Femur (tissue), 1 donor: ENCODE results near the gene RDH13.
"Not testable (repeated sequence)": the region's sequence is repeated elsewhere in the genome, so short reads cannot be mapped to it uniquely, and the experiment has no call there.

Experiments used
- DNase-seq: peaks from one replicate; pipeline ENCODE4 v3.0.0-alpha.2; 2017

The RDH13 gene

GRCh38 chr19:55044286-55044685, 18.7 kb downstream of the RDH13 start:
- DNase-seq = no peak

- no peak for DNase-seq
Measured at GRCh38 chr19:55042688-55043087, 20.3 kb downstream of the RDH13 start.

GRCh38 chr19:55042344-55042678, 20.6 kb downstream of the RDH13 start:
- DNase-seq = no peak

GRCh38 chr19:55041627-55042343, 21.2 kb downstream of the RDH13 start:
- DNase-seq = no peak

DNA sequence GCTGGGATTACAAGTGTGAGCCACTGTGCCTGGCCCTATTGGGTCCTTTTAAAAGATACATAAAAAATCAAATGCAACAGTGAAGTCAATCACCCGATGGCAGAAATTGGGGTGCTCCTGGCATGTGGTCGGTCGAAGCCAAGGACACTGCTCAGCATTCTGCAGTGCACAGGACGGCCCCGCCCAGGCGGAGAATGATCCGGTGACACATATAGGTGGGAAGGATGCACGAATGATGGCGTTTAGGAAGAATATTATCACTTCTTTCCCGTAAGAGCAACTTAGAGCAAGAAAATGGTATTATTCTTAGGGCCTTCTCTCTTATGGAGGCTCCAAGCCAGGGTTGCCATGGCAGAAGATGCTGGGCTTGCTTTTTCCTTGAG, 21.7 kb downstream of the RDH13 start:
- DNase-seq = no peak

GRCh38 chr19:55040654-55041053, 22.3 kb downstream of the RDH13 start:
- DNase-seq = not testable (repeated sequence)

- DNase-seq = not testable (repeated sequence)
Measured at GRCh38 chr19:55037603-55038002, 25.3 kb downstream of the RDH13 start.

GRCh38 chr19:55036058-55036457, 26.9 kb downstream of the RDH13 start:
- no peak for DNase-seq

GRCh38 chr19:55034751-55035150, 28.2 kb downstream of the RDH13 start:
- no peak for DNase-seq

DNA sequence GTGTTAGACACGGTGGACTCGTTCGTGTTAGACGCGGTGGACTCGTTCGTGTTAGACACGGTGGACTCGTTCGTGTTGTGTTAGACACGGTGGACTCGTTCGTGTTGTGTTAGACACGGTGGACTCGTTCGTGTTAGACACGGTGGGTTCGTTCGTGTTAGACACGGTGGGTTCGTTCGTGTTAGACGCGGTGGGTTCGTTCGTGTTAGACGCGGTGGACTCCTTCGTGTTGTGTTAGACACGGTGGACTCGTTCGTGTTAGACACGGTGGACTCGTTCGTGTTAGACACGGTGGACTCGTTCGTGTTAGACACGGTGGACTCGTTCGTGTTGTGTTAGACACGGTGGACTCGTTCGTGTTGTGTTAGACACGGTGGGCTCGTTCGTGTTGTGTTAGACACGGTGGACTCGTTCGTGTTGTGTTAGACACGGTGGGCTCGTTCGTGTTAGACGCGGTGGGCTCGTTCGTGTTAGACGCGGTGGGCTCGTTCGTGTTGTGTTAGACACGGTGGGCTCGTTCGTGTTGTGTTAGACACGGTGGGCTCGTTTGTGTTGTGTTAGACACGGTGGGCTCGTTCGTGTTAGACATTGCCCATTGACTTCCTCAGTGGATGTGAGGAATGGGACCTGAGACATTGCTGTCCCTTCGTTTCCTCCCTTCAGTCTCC, 29.8 kb downstream of the RDH13 start:
- DNase-seq = not testable (repeated sequence)

- no peak for DNase-seq
Measured at GRCh38 chr19:55032170-55032800, 30.7 kb downstream of the RDH13 start.

- no peak for DNase-seq
Measured at GRCh38 chr19:55031178-55031577, 31.8 kb downstream of the RDH13 start.

DNA sequence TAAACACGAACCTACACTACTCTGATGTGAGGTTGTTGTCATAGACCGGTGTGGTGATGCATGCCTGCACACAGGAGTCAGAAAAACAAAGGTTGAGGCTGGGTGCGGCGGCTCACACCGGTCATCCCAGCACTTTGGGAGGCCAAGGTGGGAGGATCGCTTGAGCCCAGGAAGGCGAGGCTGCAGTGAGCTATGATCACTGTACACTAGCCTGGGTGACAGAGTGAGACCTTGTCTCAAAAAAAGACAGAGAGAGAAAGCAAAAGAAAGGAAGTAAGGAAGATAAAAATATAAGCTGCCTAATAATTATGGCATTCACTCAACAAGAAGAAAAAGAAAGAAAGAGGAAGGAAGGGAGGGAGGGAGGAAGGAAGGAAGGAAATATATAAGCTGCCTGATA, 34.2 kb downstream of the RDH13 start:
- DNase-seq = no peak

DNA sequence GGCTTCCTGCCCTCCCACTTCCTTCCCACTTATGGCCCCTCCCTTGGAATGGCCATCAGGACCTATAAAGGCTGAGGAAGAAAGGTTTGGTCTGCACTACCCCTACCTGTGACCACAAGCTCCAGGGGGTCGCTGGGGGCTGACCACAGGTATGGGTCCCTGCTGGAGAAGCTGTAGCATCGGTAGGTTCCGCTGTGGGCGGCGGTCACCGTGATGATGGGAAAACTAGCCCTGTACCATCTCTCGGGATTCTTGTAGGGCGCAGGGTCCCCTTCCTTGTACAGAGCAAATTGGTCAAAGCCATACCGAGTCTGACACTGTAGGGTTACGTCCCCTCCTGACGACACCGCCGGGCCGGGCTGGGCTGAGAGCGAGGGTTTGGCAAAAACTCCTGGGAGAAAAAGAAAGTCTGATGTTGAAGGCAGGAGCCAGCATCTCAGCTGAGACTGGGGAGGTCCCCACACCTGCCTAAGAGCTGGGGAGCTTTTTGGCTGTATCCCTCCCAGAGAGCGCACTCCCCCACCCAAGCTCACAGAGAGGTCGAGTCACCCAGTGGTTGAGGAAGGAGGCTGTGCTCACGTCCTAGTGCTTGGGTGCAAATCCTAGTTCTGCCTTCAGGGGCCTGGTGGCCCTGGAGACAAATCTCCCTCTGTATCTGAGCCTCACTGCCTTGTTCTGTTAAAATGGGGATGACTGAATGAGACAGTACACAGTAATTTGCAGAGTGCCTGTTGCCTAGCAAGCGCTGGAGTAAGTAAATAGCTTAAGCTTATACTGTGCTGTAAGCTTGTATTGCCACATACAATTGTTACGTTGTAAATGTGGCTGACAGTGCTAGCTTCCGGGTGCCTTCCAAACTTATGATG, 35.2 kb downstream of the RDH13 start:
- DNase-seq = no peak

DNA sequence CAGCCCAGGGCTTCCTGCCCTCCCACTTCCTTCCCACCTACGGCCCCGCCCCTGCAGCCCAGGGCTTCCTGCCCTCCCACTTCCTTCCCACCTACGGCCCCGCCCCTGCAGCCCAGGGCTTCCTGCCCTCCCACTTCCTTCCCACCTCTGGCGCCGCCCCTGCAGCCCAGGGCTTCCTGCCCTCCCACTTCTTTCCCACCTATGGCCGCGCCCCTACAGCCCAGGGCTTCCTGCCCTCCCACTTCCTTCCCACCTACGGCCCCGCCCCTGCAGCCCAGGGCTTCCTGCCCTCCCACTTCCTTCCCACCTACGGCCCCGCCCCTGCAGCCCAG, 35.8 kb downstream of the RDH13 start:
- not testable (repeated sequence) for DNase-seq

DNA sequence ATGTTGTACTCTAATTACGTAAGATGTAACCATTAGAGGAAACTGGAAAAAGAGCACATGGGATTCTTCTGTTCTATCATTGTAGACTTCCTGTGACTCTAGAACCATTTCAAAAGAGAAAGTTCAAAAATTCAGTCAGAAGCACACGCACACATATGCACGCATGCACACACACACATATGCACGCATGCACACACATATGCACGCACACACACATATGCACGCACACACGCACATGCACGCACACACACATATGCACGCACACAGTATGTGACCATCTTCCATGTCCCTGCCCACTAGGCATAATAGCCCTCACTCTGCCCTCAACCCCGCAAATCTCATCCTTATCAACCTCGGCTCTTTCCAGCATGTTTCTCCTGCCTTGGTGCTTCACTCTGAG, 38.8 kb downstream of the RDH13 start:
- no peak for DNase-seq

- not testable (repeated sequence) for DNase-seq
Measured at GRCh38 chr19:55020351-55020750, 42.6 kb downstream of the RDH13 start.

- DNase-seq = no peak
Measured at GRCh38 chr19:55018633-55019032, 44.3 kb downstream of the RDH13 start.

GRCh38 chr19:55018216-55018615, 44.7 kb downstream of the RDH13 start:
- no peak for DNase-seq

GRCh38 chr19:55016017-55016416, 46.9 kb downstream of the RDH13 start:
- DNase-seq = no peak

GRCh38 chr19:55015126-55015525, 47.8 kb downstream of the RDH13 start:
- no peak for DNase-seq

- no peak for DNase-seq
Measured at GRCh38 chr19:55014714-55015113, 48.2 kb downstream of the RDH13 start.

GRCh38 chr19:55013596-55013995, 49.4 kb downstream of the RDH13 start:
- no peak for DNase-seq

DNA sequence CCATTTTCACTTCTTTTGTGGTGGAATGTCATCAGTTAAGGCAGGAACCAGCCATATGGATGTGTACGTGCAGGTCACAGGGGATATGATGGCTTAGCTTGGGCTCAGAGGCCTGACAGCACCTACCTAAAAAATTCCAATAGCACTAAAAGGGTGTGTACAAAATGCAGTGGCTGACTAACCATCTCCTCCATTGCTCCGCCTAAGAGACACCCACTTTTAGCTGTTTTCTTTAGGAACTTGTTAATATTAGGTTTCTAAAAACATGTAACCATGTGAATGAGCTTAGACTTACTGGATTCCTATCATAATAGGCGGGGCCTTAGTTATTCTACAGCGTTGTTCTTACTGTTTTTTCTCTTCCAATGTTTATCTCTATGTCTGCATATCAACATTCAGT, 50.6 kb downstream of the RDH13 start:
- no peak for DNase-seq
